GM18502 (cell line): ENCODE measurements around the gene MTX3.

Experiments used
- ATAC-seq: cut with Tn5 transposase; IDR thresholded peaks from one replicate; pipeline ENCODE4 v1.9.1; 2021; ENCODE audit warnings: mild to moderate bottlenecking; ENCODE audit not compliant: unreplicated experiment, poor library complexity

Gene MTX3

DNA sequence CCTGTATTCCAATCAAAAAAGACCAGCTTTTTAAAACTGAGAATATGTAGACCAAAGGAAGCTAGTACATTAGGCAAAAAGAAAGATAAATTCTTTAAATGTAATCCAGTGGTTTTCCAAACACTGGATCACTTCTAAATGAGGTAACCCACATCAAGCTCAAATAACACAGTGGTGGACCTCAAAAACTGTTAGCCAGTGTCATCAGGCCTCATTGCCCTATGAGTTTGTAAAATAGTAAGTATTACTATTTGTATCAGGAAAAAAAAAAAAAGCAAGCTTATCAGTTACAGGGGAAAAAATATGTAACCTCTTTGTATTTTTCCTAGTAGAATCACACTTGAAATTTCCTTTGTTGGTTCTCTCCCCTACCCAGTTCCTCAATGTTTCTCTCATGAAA is 6.7 kb downstream of the MTX3 start:
- no peak for ATAC-seq

DNA sequence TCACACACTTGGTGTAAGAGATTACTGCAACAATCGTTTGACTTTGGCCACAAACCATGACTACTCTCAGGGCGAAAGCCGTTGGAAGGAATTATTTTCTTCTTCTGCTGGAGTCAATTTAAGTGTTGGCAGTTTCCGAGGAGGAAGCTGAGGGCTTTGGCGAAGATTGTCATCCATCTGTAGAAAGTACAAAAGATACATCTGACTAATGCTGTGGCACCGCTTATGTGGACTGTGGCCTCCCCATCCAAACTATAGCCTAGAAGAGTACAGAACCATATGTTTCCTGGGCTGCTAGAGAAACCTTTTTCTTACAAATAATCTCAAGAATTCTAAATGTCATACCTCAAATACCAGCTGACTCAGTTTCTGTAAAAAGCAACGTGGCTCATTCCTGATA is 7.4 kb downstream of the MTX3 start:
- no peak for ATAC-seq

DNA sequence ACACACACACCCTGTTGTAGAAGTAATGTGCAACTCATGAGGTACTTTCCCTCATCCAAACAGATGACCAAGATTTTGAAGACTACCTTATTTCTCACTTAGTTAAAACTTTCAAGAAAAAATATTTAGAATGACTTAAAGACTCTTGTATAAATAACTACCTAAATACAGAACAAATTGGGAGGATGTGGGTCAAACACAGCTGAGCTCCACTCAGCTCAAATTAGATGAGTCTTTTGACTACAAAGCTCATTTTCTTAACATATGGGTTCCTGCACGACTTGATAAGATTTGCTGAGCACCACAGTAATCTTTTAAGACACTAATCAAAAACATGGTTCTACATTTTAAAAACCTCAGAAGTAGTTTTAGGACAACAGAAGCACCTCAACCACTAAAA is 8.9 kb downstream of the MTX3 start:
- no peak for ATAC-seq

DNA sequence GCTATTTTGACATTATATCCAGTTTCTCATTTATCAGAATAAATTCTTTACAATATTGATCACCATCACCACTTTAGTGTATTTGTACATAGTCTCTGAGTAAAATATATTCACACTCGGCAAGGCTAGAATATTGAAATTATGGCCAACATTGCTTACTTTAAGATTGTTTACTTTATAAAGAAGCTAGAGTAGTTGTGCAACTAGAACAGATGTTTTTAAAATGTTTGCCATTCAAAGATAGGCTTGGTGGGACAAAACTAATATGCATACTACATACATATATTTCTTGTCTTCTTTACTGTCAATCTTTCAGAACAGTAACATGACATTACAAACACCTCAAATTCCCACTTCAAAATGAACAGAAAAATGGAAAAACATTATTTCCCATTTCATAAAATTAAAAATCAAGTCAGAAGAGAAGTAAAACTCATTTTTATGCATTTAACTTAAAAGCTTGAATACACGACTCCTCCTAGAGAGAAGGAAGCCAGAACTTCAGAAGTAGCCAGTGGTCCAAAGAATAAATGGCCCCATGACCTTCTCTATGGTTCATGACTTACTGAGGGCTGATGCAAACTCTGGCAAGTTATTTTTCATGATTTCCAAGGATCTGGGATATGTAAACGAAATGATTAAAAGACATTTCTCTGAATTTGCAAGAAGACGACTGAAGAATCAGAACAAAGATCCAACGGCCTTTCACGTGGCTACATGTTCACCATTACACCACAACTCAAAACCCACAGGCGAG is 14.1 kb downstream of the MTX3 start:
- no peak for ATAC-seq

DNA sequence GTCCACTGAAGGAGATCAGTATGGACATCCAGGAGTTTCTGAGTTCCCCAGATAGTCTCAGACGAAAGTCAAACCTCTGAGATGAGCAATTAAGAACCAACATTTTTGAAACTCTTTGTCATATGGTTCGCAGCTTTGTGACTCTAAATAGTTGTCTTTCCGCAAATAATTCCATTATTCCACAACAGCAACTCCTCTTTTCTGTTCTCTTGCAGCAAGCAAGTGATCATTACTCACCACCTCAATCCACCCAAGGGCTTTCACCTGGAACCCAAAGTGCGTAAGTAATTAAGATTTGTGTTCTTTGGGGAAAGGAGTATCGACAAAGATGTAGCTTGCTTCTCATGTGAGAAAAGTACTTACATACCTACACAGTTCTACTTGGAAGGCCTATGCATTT is 15.6 kb downstream of the MTX3 start:
- no peak for ATAC-seq

DNA sequence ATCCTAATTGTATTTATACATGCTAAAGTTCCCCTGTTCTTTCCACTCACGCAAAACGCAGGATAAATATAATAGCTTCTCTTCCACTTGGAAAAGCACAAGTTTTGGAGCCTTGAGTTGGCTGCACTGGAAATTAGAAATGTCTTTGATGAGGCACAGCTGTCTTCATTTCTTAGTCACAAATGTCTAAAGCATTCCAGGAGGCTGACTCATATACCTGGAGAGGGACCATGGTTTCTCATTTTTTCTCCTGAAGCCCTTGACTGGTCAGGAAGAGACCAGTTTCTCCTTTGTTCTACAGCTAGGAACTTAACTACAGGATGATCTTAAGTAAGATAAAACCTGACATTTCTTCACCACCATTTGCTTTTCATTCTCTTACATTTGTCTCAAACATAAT is 16.2 kb downstream of the MTX3 start:
- no peak for ATAC-seq

DNA sequence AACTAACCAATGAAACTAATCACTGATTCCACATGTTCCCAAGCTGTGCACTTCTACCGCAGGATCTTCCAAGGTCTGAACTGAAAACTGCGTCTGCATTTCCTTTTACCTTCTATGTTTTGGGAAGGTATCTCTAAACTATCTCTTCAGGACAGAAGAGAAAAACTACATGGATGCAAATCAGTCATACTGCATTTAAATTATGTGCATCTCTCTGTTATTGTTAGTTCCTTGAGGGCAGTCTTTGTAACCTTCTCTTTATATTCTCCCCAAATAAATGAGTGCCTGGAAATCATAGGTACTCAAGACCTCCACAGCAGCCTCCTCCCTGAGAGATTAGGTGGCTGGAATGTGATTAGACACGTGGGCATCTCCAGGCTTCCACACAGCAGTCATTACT is 17.1 kb downstream of the MTX3 start:
- no peak for ATAC-seq

DNA sequence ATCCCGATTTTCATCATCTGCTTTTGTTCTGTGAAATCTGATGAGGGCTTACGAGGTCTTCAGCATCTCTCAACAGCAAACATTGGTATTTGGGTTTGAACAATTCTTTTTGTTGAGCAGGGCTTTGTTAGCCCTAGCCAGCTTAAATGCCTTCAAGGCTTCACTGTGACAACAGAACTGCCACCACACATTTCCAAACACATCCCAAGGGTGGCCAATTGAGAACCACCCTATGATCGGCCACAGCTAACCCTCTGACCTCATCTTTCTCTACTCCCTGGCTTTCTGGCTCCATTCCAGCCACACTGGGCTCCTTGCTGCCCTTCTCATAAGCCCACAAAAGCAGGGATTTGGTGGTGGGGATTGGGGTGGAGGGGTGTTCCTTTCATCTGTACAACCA is 17.6 kb downstream of the MTX3 start:
- no peak for ATAC-seq

DNA sequence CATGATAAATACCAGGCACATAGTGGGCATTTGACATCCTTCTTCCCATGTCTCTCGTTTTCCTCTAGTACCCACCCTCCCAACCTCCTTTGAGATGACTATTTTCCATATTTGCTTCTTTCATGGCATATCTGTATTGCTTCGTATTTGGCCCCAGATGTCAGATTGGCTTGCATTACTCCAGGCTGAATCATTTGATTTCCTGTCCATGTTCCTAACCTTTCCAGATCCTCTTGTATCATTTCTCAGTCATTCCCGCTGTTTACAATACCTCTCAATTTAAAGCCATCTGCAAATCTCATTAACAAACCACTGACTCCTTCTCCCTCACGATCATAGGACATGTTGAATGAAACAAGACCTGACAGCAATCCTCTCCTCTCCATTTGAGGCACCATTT is 19.9 kb downstream of the MTX3 start:
- no peak for ATAC-seq

DNA sequence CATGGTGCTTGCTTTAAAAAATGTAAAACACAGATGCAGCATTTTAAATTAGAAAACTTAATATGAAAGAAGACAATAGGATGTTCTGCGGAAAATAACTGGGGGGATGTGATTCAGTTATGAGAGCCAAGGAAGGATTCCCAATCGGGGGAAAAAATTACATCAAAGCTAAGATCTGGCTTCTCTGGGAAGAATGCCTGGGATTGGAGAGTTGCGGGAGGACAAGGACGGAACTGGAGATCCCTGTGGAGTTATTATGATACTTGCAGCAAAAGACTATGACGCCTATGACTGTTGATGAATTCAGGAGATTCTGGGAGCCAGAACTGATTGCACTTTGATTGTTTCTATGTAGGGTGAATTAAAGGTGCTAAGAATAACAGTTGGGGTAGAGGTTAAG is 24.6 kb downstream of the MTX3 start:
- no peak for ATAC-seq

DNA sequence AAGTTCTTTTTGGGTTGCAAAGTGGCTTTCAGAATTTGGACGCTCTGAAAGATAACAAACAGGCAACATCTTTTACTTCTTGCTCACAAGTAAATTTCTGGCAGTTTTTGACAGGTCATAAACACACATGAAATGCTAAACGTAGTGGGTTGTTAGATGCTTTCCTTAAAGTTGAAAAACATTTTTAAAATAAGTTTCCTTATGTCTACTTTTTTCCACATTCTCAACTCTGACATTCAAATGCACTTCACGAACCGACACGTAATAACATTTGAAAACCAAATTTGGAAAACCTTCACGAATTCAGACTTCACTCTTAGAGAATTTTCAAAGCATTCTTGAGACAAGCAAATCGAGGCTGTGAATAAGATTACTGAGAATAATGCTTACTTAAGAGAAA is 26.9 kb downstream of the MTX3 start:
- no peak for ATAC-seq

DNA sequence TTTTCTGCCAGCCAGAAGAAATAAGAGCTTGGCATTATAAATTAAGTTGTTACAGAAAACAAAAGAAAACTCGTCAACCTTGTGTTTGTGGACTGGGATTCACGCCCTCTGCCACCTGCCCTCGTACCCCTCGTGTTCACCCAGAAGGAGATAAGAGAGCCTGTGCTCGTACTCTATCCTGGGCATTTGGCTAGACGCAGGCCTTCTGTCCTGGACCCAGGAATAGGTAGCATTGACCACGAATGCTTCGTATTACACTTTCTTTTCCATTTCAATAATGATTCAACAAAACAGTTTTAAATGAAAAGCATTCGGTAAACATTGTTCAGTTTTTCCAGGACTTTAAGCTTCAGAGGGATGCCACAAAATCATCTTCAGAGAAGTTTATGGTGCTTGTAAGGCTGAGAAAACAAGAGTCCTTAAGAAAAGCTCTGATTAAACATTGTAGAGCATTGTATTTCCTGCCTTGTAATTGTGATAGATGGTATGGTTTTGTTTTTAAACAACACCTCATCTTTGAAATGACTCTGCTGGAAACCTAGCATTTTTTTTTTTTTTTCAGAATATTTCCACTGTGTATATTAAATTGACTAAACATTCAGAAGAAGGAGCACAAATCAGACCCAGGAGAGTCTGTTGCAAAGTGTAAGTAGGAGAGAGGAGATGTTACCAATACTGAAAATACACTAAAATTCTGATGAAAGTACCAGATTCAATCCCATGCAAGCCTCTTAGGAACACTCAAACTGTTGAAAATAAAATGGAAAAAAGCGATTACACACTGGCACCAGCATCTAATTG is 27.6 kb downstream of the MTX3 start:
- ATAC-seq = no peak

DNA sequence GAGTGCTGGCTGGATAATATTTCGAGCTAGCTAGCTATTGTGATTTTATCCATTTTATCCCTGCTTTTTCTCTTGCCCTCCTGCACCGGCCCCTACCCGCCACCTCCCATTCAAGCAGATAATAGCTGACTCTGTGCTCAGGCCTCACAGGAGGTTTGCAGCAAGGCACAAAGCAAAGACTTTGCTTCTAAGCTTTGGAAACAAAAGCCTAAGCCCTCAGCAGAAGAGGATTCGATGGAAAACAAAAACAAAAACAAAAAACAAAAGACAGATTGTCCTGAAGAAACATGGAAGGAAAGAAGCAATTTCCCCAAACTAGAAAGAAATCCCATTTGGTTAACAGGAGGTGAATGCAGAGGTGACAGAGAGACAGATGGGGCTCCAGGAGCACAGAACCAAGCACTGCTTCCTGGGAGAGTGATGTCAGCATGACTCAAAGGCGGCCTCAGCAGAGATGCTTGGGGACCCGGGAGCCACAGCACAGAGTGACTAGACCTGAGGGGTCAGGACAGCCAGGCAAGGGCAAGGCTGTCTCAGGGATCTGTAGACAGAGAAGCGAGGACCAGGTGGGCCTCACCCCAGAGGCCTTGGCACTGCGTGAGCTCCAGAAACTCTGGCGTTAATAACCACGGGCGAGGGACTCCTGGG is 28.4 kb downstream of the MTX3 start:
- ATAC-seq = no peak

DNA sequence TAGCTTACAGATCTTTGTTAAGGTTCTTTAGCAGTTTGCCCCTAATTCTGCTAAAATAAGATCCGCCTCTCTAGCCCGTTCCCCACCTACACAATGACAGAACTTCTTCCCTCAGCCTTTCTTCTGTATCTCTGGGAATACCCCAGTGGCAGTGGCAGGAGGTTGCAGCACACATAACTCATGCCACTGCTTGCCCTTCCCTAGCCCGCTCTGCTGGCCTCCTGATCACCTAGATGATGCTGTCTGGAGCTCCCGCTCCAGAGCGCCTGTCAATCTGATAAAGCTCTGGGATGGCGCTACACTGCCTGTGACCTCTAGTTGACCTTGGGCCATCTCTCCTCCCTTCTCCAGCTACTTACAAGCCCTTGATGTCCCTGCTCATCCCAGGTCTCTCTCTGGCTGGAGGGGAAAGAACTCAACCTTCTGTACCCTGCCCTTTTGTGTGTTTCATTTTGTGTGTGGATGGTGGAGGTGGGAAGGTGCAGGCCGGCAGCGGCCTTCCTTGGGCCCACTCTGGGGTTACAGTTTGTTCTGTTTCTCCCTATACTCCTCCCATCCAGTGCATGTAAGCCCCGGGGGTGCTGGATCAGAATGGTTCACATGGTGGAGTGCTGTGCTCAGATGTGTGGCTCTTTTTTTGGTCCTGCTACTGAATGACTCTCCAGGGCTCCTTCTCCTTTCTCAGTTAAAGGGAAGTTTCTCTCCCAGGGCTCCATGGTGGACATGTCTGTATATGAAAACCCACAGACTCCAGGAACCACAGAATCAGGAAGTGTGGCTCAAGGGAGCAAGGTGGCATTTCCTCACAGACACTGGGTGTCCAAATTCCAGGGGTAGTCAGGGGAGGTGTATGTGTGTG is 29.1 kb downstream of the MTX3 start:
- no peak for ATAC-seq

DNA sequence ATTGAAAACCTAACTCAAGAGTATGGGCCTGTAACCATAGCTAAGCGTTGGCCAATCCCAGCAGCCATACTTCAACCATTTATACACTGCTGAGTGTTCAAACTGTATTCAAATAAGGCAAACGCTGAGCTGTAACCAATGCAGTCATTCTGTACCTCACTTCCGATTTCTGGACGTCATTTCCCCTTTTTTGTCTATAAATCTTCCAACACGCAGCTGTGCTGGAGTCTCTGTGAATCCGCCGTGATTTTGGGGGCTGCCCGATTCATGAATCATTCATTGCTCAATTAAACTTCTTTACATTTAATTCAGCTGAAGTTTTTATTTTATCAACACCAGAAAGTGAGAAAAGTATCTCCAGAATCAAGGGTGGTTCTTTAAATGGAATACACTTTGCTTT is 31.7 kb downstream of the MTX3 start:
- ATAC-seq = no peak

DNA sequence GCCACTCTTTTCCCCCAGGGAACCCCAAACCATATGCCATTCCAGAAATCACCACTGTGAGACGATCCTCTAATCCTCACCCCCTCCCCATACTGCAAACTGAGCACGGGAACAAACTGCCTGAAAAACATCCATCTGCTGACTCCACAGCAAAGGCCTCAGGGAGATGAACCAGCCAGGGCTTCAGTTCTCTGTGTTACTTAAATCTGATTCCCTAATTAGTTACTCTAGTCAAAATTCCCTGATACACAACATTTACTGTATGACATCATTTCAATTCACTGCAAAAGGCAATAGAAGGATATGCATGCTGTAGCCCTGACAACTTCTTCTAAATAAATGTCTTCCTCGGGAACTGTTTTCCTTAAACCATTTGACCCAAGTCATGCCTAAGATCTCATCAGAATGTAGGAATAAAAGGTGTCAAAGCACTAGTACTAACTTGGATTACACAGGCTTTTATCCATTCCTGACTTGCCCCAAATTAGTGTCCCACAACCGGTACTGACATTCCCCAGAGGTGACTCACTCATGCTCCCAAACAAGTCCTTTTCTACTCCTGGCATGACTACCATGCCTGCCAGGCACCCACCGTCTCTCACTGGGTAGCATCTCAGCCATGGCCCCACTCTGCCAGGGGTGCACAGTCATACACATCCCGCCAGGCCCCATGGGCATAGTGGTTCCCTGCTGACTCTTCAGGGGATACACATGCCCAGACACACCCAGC is 35.0 kb downstream of the MTX3 start:
- ATAC-seq = no peak

DNA sequence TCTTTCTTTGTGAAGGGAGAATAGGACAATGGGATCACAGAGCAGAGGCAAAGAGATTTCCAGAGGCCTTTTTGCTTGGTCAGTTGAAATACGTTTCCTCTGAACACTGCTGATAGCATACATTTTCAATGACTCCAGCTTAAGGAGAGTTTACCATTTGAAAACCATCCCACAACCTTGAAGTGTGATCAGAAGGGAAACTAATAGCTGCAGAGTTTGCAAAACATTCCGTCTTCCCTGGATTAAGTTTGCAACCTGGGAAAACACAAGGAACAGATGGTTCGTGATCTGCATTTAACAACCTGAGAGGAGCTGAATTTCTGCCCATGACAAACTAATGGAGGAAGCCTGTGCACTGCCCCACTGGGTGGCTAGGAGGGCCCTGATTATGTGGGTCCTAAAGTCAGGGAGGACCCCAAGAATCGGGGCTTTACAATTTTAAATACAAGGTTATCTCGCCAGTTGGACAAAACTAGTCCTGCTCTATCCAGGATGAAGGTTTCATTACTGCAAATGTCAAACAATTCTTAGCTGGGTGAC is 35.6 kb downstream of the MTX3 start:
- ATAC-seq = no peak

DNA sequence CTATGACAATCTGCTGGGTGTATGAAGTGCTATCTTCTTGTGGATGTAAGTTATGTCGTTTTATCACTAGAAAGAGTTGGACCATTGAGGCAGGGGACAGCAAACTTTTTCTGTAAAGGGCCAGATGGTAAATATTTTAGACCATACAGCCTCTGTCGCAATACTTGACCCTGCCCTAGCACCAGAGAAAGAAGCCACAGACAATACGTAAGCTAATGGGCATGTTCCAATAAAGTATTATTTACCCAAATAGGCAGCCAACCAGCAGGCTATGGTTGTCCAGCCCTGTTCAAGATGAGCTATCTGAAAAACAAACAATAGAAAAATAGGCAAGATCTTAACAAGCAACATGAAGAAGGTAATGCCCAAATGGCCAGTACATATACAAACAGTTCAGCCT is 36.4 kb downstream of the MTX3 start:
- ATAC-seq = no peak

DNA sequence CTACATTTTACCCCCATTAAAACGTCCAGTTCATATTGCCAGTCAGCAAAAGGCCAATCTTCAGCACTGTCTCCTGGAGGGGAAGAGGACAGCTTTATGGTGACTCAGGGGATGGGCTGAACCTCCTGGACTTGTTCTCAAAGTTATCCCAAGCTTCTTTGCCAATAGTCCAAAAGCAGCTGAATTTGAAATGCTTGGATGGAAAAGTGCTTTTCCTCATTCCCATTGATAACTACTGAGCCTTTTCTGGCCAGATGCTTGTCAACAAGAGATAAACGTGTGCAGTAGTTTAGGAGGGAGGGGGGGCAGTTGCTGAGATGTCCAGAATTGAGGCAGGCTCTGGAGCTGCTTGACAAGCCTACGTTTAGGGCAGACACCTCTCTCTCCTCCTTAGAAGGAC is 43.5 kb downstream of the MTX3 start:
- ATAC-seq = no peak

DNA sequence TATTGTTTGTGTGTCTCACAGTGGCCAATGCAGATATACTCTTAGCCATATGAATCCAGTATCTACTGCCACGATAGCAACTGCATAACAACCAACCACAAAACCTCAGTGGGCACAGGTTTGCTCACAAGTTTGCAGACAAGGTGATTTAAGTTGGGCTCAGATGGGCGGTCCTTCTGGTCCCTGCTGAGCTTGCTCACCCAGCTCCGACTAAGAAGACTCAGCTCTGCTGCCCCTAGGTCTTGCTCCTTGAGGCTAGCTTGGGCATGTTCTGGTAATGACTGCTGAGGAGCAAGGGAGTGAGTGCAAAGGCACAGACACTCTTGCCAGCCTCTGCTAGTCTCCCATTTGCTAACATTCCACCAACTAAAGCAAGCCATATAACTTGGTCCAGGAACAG is 52.6 kb downstream of the MTX3 start:
- ATAC-seq = no peak
